RWPE2 (cell line): Measurements from ENCODE around the gene LIPT1.

Source experiments
- ATAC-seq: fragments of 200-7000 bp; cut with Tn5 transposase; 3 replicates; pipeline ENCODE4 v1.9.1; 2021; ENCODE audit warnings: low read depth
- DNase-seq: peaks from one replicate; pipeline ENCODE4 v3.0.0-alpha.2; 2020; ENCODE audit warnings: low spot score
- H3K27ac ChIP-seq: fragments of 450-650 bp; 2 replicates; pipeline ENCODE4 v1.5.1; 2017; ENCODE audit warnings: mild to moderate bottlenecking; ENCODE audit not compliant: poor library complexity, severe bottlenecking
- H3K27me3 ChIP-seq: fragments of 250-450 bp; sonication (Bioruptor Pico); 2 replicates; pipeline ENCODE4 v1.5.1; 2021; ENCODE audit warnings: mild to moderate bottlenecking, moderate library complexity; ENCODE audit not compliant: insufficient read depth, poor library complexity, severe bottlenecking
- H3K36me3 ChIP-seq: fragments of 250-450 bp; sonication (Bioruptor Pico); 2 replicates; pipeline ENCODE4 v1.5.1; 2020; ENCODE audit warnings: low read depth, mild to moderate bottlenecking, moderate library complexity
- H3K4me1 ChIP-seq: fragments of 250-450 bp; sonication (Bioruptor Pico); 2 replicates; pipeline ENCODE4 v1.5.1; 2021; ENCODE audit warnings: mild to moderate bottlenecking, moderate library complexity; ENCODE audit not compliant: insufficient read depth, poor library complexity, severe bottlenecking
- H3K4me3 ChIP-seq: fragments of 250-450 bp; sonication (Bioruptor Pico); 2 replicates; pipeline ENCODE4 v1.5.1; 2021; ENCODE audit warnings: mild to moderate bottlenecking, moderate library complexity; ENCODE audit not compliant: severe bottlenecking
- H3K9me3 ChIP-seq: fragments of 250-450 bp; sonication (Bioruptor Pico); 2 replicates; pipeline ENCODE4 v1.5.1; 2021; ENCODE audit warnings: mild to moderate bottlenecking, moderate library complexity; ENCODE audit not compliant: severe bottlenecking
- TF ChIP-seq, protein P1 (sequence below): fragments of 450-650 bp; IDR thresholded peaks from one replicate; pipeline ENCODE4 v1.5.1; 2017; ENCODE audit warnings: mild to moderate bottlenecking, moderate library complexity; ENCODE audit not compliant: poor library complexity, severe bottlenecking

LIPT1 gene

DNA sequence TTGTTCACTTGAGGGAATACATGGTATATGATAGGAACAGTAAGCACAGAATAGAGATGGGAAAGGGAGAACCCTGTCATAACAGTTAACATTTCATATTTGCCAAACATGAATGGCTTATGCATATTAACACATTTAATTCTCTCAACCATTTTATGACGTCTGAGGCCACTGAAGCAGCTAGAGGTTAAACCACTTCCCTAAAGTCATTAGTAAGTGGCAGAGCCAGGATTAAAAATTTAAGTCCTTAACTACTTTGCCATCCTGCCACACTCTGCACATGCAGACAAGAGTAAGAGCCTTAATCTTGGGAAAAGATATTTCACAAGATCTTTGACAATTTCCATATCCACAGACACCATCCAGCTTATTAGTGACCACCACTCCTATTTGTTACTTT, 2.1 kb downstream of the LIPT1 start:
- H3K36me3 ChIP-seq: peaks cover 6% of the 10 kb centered on the region
- H3K27me3 ChIP-seq: no peaks in the 10 kb centered on the region
- no peak overlapping the region for H3K27ac ChIP-seq
- TF ChIP-seq, protein P1, sequence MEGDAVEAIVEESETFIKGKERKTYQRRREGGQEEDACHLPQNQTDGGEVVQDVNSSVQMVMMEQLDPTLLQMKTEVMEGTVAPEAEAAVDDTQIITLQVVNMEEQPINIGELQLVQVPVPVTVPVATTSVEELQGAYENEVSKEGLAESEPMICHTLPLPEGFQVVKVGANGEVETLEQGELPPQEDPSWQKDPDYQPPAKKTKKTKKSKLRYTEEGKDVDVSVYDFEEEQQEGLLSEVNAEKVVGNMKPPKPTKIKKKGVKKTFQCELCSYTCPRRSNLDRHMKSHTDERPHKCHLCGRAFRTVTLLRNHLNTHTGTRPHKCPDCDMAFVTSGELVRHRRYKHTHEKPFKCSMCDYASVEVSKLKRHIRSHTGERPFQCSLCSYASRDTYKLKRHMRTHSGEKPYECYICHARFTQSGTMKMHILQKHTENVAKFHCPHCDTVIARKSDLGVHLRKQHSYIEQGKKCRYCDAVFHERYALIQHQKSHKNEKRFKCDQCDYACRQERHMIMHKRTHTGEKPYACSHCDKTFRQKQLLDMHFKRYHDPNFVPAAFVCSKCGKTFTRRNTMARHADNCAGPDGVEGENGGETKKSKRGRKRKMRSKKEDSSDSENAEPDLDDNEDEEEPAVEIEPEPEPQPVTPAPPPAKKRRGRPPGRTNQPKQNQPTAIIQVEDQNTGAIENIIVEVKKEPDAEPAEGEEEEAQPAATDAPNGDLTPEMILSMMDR: no peak
- no peaks in the 10 kb centered on the region for H3K4me1 ChIP-seq
- ATAC-seq (no peak), DNase-seq (no peak)
- H3K4me3 ChIP-seq: no peak overlapping the region
- no peaks in the 10 kb centered on the region for H3K9me3 ChIP-seq

DNA sequence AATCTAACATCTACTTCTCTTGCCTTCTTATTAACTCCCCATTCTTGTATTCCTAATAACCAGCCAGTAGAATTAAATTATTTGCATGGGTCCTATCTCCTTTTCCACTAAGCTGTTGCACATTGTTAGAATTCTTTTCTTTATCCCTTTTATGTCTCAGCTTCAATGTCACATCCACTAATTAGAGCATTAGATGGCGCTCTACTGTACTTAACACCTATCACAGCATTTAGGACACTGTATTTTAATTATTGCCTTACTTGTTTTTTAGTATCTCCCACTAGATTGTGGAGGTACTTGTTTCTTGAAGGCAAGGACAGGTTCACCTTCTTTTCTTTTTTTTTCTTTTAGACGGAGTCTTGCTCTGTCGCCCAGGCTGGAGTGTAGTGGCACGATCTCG, 3.8 kb downstream of the LIPT1 start:
- no peak overlapping the region for H3K4me3 ChIP-seq
- H3K4me1 ChIP-seq: no peaks in the 10 kb centered on the region
- peaks cover 6% of the 10 kb centered on the region; the same call in 1 of the 2 replicates for H3K36me3 ChIP-seq
- H3K27me3 ChIP-seq: no peaks in the 10 kb centered on the region
- TF ChIP-seq, protein P1: no peak
- ATAC-seq: no peak
- no peaks in the 10 kb centered on the region for H3K9me3 ChIP-seq
- H3K27ac ChIP-seq: no peak overlapping the region
- no peak for DNase-seq

DNA sequence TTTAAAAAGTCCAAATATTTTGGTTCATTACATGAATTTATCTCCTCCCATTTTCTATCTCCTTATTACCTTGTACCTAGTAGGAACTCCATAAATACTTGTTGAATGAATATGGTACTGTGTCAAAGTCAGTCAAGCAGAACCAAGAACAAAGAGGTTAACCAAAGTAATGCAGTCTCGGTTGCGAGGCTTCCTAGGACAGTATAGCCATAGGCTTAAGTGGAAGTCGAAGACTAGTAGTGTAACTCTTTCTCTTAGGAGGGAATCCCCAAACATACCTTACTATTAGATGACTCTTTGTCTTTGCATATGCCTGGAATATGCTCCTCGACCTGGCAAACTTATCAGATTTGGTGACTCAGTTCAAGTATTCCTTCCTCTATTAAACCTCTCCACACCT, 4.8 kb downstream of the LIPT1 start:
- no peak overlapping the region for H3K4me3 ChIP-seq
- no peaks in the 10 kb centered on the region for H3K27me3 ChIP-seq
- H3K36me3 ChIP-seq: peaks cover 6% of the 10 kb centered on the region; the same call in 1 of the 2 replicates

DNA sequence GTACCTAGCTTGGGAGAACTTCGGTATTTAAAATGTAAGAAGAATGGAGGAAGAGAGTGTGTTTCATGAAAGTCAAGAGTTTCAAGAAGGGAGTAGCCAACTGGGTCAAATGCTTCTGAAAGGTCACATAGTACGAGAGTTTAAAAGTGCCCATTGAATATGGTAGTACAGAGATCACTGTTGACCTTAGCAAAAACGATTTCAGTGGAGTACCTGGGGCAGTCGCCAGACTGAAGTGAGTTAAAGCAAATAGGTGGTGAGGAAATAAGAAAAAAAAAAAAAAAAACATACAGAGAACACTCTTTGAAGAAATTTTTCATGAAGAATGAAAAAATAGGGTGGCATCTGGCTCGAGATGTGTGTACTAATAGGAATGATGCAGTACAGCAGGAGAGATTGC, 11.5 kb downstream of the LIPT1 start:
- TF ChIP-seq, protein P1: no peak
- H3K27ac ChIP-seq: no peak overlapping the region
- H3K4me1 ChIP-seq: no peaks in the 10 kb centered on the region
- H3K4me3 ChIP-seq: no peak overlapping the region
- no peaks in the 10 kb centered on the region for H3K27me3 ChIP-seq
- DNase-seq (no peak), ATAC-seq (no peak)
- no peaks in the 10 kb centered on the region for H3K9me3 ChIP-seq
- H3K36me3 ChIP-seq: peaks cover 46% of the 10 kb centered on the region

More for the DNA sequence above, 4.8 kb downstream of the LIPT1 start:
- Histone ChIP-seq H3K27ac (no peak overlapping the region), H3K9me3 (no peaks in the 10 kb centered on the region), H3K4me1 (no peaks in the 10 kb centered on the region)
- DNase-seq: no peak
- ATAC-seq: no peak
- TF ChIP-seq, protein P1: no peak

DNA sequence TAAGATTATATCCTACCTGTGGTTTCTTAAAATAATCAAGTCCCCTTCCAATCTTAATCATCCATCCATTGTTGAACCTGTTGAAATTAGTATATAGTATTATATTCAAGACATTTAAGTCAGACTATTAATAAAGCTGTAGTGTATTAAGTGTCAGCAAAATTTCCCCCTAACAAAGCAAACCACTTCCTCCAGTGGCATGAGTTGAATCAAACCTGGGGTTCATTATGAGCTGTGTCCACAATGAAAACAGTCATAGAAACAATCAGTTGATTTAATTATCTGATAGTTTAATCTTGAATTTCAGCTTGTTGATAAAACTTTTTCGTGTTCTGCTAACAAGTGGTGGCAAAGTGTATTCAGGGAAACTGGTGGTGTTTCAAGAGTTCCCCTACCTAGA, 14.8 kb downstream of the LIPT1 start:
- H3K36me3 ChIP-seq: peaks cover 68% of the 10 kb centered on the region
- no peaks in the 10 kb centered on the region for H3K4me1 ChIP-seq
- no peak overlapping the region for H3K4me3 ChIP-seq
- H3K9me3 ChIP-seq: no peaks in the 10 kb centered on the region
- TF ChIP-seq, protein P1: no peak
- no peaks in the 10 kb centered on the region for H3K27me3 ChIP-seq
- ATAC-seq (no peak), DNase-seq (no peak)
- no peak overlapping the region for H3K27ac ChIP-seq
